B cell (primary cell): ENCODE measurements around the gene PDE10A.

Experiments used
- CTCF ChIP-seq: fragments of 200-600 bp; IDR thresholded peaks from one replicate; pipeline ENCODE4 v1.8.0; 2022; ENCODE audit warnings: antibody characterized with exemption, mild to moderate bottlenecking
- EZH2 ChIP-seq: IDR thresholded peaks from 2 replicates; pipeline ENCODE4 v1.6.1; 2012; ENCODE audit warnings: borderline replicate concordance, low read depth, mild to moderate bottlenecking, moderate library complexity, low read length; ENCODE audit not compliant: insufficient read depth, poor library complexity, severe bottlenecking

GRCh38 chr6:165292657-165293056 lies 370.4 kb downstream of the PDE10A start:
- no peak for TF ChIP-seq CTCF
- no peak for TF ChIP-seq EZH2
